A673 (cell line): ENCODE data around the gene CDC42EP5. TPM values are rescaled to one million over a fixed set of nuclear protein-coding genes. Genes with fewer than 3 reads are reported as not detected.

ENCODE experiments used
- BruUV-seq: library from RNA; stranded (reverse); fragments of 400-500 nt; replicated peaks from 2 replicates; lab custom pipeline; 2021; lab: Mats Ljungman, UMichigan
- CTCF ChIA-PET: fragments of 300-600 bp; sonication (Branson Sonifier 250); formaldehyde crosslinking; loops from one replicate; lab custom pipeline; 2022; ENCODE audit warnings: antibody characterized with exemption; lab: Charles Lee
- POLR2A ChIA-PET: fragments of 300-600 bp; sonication (Branson Sonifier 250); formaldehyde crosslinking; loops from one replicate; lab custom pipeline; 2022; ENCODE audit warnings: antibody characterized with exemption; ENCODE audit not compliant: low non-redundant PET; lab: Charles Lee
- DNase-seq: peaks from one replicate; pipeline ENCODE4 v3.0.0-alpha.2; 2015; ENCODE audit warnings: low spot score
- H3K27ac ChIP-seq: fragments of 200-600 bp; sonication (generic); 2 replicates; pipeline ENCODE4 v1.5.1; 2016; ENCODE audit warnings: mixed run types, low read depth, mild to moderate bottlenecking, mixed read lengths, antibody characterized with exemption, low read length; ENCODE audit not compliant: poor library complexity, severe bottlenecking
- H3K27me3 ChIP-seq: fragments of 200-600 bp; sonication (generic); replicated peaks from 2 replicates; pipeline ENCODE4 v1.6.1; 2017; ENCODE audit warnings: mixed run types, low read depth, mild to moderate bottlenecking, mixed read lengths, antibody characterized with exemption, low read length; ENCODE audit not compliant: insufficient read depth, poor library complexity
- H3K36me3 ChIP-seq: fragments of 200-600 bp; sonication (generic); 2 replicates; pipeline ENCODE4 v1.6.1; 2016; ENCODE audit warnings: mixed run types, mild to moderate bottlenecking, mixed read lengths, antibody characterized with exemption, low read length; ENCODE audit not compliant: insufficient read depth, poor library complexity, severe bottlenecking
- H3K4me1 ChIP-seq: fragments of 200-600 bp; sonication (generic); 2 replicates; pipeline ENCODE4 v1.6.1; 2017; ENCODE audit warnings: mixed run types, mild to moderate bottlenecking, mixed read lengths, antibody characterized with exemption, low read length; ENCODE audit not compliant: insufficient read depth, poor library complexity, severe bottlenecking
- H3K4me3 ChIP-seq: fragments of 200-600 bp; sonication (generic); 2 replicates; pipeline ENCODE4 v1.5.1; 2016; ENCODE audit warnings: low read depth, mixed run types, mild to moderate bottlenecking, mixed read lengths, low read length; ENCODE audit not compliant: poor library complexity, severe bottlenecking
- H3K9me3 ChIP-seq: fragments of 200-600 bp; sonication (generic); 2 replicates; pipeline ENCODE4 v1.6.1; 2016; ENCODE audit warnings: mixed run types, low read depth, mild to moderate bottlenecking, mixed read lengths, antibody characterized with exemption, low read length; ENCODE audit not compliant: poor library complexity, severe bottlenecking
- CTCF ChIP-seq: fragments of 300-800, 200-600 bp; sonication (generic); conservative IDR thresholded peaks from 2 replicates; pipeline ENCODE4 v1.5.1; 2017; ENCODE audit warnings: low read depth, mild to moderate bottlenecking, antibody characterized with exemption, low read length, moderate library complexity, mixed read lengths
- EZH2 ChIP-seq: fragments of 200-600 bp; sonication (generic); IDR thresholded peaks from 2 replicates; pipeline ENCODE4 v1.6.1; 2017; ENCODE audit warnings: borderline replicate concordance, low read depth, mild to moderate bottlenecking, mixed read lengths, antibody characterized with exemption, low read length; ENCODE audit not compliant: poor library complexity, severe bottlenecking
- intact Hi-C: fragments of 100-400 bp; cut with micrococcal nuclease; formaldehyde crosslinking; loops from one replicate; pipeline ENCODE4 v1.10.0; 2022; ENCODE audit not compliant: unreplicated experiment
- total RNA-seq: library from RNA; stranded (reverse); gene quantifications from 2 replicates; pipeline ENCODE4 v1.2.3, GENCODE V29; 2021

CDC42EP5 gene
- total RNA-seq, 1 experiment from 2014 or later: 111 TPM

DNA sequence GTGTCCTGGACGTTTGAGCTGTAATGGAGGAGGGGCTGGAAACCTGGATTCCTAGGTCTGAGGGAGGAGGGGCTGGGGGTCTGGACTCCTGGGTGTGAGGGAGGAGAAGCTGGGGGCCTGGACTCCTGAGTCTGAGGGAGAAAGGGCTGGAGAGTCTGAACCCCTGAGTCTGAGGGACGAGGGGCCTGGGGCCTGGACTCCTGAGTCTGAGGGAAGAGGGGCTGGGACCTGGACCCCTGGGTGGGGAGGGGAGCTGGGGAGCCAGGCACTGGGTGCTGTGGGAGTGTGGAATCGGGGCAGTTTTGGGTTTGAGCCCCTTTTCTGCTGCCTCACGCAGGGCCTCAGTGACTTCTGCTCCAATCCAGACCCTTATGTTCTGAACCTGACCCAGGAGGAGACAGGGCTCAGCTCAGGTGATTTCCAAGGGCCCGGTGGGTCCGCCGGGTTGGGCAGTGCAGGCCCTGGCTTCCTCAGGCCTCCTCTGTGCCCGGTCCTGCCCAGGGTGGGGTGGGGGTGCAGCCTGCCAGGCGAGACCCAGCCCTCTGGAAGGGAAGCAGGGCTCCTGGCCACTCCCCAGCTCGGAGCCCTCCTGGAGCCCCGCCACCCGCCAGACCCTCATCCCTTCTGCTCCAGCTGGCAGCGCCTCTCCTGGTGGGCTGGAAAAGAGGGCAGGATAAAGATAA is 43.4 kb downstream of the CDC42EP5 start:
- POLR2A ChIA-PET: no interaction called here
- DNase-seq: no peak
- Histone ChIP-seq H3K27me3 (peaks cover 4% of the 10 kb centered on the region), H3K36me3 (no peaks in the 10 kb centered on the region), H3K4me3 (no peak overlapping the region), H3K27ac (no peak overlapping the region), H3K4me1 (peaks cover 16% of the 10 kb centered on the region), H3K9me3 (no peaks in the 10 kb centered on the region)
- intact Hi-C loops: no loop called here
- no TSS peak for BruUV-seq
- no peak for TF ChIP-seq EZH2
- no peak for TF ChIP-seq CTCF
- CTCF ChIA-PET: no interaction called here

- DNase-seq: no peak
- ChIA-PET CTCF (no interaction called here), POLR2A (no interaction called here)
- Histone ChIP-seq H3K4me1 (peaks cover 16% of the 10 kb centered on the region), H3K27ac (no peak overlapping the region), H3K36me3 (no peaks in the 10 kb centered on the region), H3K4me3 (no peak overlapping the region), H3K9me3 (no peaks in the 10 kb centered on the region), H3K27me3 (peaks cover 4% of the 10 kb centered on the region)
- TF ChIP-seq EZH2: no peak
- no peak for TF ChIP-seq CTCF
- BruUV-seq: no TSS peak
- intact Hi-C loops: no loop called here
Measured at GRCh38 chr19:54429176-54429495, 44.0 kb downstream of the CDC42EP5 start.

GRCh38 chr19:54428323-54429175 is 44.5 kb downstream of the CDC42EP5 start:
- Histone ChIP-seq H3K27ac (no peak overlapping the region), H3K27me3 (peaks cover 4% of the 10 kb centered on the region), H3K36me3 (no peaks in the 10 kb centered on the region), H3K4me1 (peaks cover 16% of the 10 kb centered on the region), H3K9me3 (no peaks in the 10 kb centered on the region), H3K4me3 (no peak overlapping the region)
- TF ChIP-seq EZH2 (no peak), CTCF (no peak)
- BruUV-seq: no TSS peak
- no peak for DNase-seq
- CTCF ChIA-PET: no interaction called here
- POLR2A ChIA-PET: interaction anchor here (0.6 kb wide), 1 partner anchor 12 kb away, joined by 11 read pairs; no protein-coding TSS in a partner anchor
- intact Hi-C loops: no loop called here
